Activated T-cell treated with anti-CD3 and anti-CD28 coated beads for 24 hours (primary cell): Measurements from ENCODE around the gene TGIF1.

Experiments
- DNase-seq: peaks from one replicate; pipeline ENCODE4 v3.0.0-alpha.2; 2020; ENCODE audit warnings: low read depth

The TGIF1 gene

DNA sequence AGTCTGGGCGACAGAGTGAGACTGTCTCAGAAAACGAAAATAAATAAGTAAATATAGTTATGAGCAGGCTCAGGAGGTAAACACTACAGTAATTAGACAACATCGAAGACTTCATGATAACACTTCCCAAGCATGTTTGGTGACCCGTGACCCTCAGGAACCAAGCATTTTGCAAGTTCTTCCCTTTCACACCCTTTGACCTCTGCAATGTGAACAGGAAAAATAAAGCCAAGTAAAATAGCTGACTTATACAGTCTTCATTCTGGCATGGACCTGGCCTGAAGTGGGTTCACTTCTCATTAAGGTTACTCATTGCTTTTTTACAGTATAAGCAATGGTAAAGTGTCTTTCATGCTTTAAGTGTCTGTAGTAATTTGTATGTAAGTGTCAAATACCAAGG lies 15.3 kb upstream of the TGIF1 start:
- no peak for DNase-seq

DNA sequence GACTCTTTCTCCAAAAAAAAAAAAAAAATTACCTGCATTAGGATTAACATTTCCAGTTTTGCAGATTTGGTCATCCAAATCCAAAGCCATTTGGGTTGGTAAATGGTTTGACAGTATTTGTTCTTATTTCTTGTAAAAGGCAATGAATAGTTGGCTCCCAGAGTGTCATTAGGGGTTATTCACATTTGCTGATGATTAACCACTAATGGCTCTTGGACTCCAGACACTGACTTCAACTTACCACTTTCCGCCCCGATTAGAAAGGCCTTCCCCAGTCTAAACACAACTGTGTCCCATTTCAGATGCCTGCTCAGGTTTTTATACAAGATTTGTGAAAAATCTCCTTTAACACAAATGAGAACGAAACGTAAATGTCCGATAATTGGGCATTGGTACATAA lies 9.6 kb upstream of the TGIF1 start:
- no peak for DNase-seq

DNA sequence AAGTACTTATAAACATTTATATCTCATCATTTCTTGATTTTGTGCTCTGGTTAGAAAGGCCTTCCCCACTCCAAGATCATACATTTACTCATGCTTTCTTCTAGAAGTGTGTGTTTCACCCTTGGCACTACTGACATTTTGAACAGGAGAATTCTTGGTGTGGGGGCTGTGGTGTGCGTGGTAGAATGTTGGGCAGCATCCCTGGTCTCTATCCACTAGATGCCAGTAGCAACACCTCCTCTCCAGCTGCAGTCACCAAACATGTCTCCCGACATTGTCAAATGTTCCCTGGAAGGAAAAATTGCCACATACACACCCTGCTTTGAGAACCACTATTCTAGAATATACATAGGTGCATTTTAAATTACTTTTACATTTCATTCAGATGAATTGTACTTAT lies 8.7 kb upstream of the TGIF1 start:
- no peak for DNase-seq

DNA sequence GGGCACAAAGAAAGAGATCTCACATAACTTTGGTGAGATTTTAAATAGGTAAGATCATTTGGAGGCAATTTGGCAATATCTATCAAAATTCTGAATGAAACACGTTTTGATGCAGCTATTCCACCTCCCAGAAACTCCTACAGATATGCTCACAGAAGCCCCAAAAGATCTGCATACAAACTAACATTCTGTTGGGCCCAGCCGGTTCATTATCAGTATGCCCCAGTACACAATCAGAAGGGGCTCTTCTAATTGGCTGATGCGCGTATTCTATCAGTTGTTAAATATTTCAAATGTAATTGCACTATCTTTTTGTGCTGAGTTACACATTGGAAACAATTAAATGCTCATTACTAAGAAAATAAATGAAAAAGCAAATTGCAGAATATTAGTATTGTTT lies 7.1 kb upstream of the TGIF1 start:
- no peak for DNase-seq

- no peak for DNase-seq
These were observed 5.7 kb upstream of the TGIF1 start for GRCh38 chr18:3444296-3444695.

GRCh38 chr18:3444954-3445353 lies 5.0 kb upstream of the TGIF1 start:
- no peak for DNase-seq

- DNase-seq = no peak
These were observed 2.7 kb upstream of the TGIF1 start for GRCh38 chr18:3447068-3447894.

DNA sequence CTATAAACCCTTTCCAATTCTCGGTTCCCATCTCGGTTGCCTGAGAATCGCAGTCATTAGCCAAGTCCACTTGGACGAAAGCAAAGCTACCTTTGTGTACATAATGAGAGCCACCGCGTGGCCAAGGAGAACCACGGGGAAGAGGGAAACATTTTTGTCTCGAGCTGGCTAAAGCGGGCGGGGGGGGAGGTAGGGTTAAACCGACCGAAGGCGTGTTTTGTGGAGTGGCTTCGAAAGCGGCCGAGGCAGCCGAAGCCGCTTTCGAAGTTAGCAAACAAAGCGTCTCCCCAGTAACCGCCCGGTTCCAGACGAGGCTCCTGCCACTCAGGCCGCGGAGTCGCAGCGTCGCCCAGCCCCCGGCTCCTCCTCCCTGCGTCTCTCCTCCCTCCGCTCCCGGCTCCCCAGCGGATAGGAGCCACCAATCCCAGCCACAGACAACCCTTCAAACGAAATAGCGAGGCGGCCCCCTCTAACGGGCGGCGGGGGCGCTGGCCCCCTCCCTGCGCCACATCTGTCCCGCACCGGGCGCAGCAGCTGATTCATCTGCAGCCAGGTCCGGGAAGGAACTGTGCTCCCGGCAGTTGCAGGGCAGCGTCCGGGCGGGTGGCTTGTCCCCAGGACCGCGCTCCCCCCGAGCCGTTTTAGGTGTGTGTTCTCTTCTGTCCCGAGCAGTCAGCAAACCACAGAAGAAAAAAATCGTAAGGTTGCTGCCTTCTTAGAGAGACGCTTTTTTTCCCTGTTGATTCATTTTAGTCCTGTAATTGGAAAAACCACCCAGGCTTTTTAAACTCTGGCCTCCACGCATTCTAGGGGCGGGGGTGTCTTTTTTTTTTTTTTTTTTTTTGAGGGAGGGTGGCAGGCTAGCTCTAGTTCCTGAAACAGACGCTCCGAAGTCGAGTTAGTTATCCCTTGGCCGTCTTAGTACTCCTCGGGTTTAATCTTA lies 1.8 kb upstream of the TGIF1 start:
- peak; percentile 77 for DNase-seq

- peak; percentile 36 for DNase-seq
These were observed 997 bp upstream of the TGIF1 start for GRCh38 chr18:3448838-3449511.

- DNase-seq = peak; percentile 65
These were observed 410 bp upstream of the TGIF1 start for GRCh38 chr18:3449512-3450011.

DNA sequence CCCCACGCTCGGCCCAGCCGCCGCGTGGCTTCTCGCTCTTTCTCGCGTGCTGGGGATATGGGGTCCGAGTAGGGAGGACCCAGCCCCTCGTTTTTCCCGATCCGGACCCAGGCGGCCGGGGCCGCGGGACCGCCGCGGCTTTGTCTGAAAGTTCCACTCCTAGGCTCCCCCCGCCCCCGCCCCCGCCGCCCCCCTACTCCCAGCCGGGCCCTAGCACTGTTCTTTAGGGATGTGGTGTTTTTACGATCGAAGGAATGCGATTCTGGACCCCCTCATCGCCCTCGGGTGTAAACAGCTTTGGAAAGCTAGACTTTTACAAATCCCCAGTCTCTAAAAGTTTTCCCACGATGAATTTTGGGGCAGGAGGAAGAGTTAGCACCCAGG lies 819 bp downstream of the TGIF1 start:
- DNase-seq = no peak

DNA sequence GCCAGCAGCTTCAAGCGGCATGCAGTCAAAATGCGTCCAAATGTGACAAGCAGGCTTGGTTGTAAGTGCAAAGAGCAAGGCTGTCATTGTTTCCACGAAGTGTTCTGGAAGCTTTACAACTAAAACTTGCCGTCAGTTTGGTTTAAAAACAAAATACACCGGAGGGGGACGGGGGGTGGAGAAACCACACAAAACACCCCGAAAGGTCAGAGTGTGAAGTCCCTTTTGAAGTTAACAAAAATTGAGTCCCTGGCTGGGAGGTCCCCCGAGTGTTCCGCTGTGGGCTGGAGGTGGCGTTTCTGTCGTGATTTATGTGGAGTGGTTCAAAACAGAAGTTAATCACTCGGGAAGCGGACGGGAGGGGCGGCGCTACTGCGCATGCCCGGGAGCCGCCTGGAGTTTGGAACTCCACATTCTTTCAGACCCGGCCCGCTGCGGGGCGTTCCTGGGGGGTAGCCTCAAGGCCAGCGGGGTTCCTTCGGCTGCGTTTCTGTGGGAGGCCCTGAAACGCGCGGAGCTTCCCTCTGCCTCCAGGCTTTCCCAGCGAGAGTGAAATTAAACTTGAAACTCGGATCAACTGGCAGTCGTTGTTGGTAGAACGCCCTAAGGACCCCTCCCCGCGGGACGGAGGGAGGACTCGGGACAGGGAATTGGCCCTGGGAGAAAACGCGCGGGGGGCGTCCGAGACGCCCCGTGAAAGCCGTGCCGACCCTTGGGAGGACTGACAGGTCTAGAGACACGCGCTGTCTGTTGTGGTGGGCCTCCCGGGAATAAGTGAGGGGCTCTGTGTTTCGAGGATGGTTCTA lies 1.4 kb downstream of the TGIF1 start:
- DNase-seq = peak; percentile 79

GRCh38 chr18:3451989-3452749 lies 2.2 kb downstream of the TGIF1 start:
- peak; percentile 10 for DNase-seq

GRCh38 chr18:3452750-3453539 lies 3.0 kb downstream of the TGIF1 start:
- DNase-seq = no peak

- DNase-seq = peak; percentile 43
These were observed 3.8 kb downstream of the TGIF1 start for GRCh38 chr18:3453540-3454364.

- DNase-seq = no peak
These were observed 4.6 kb downstream of the TGIF1 start for GRCh38 chr18:3454365-3455089.

GRCh38 chr18:3455090-3455635 lies 5.2 kb downstream of the TGIF1 start:
- no peak for DNase-seq
